ENCODE results near the gene XRCC1. TPM values are rescaled to one million over a fixed set of nuclear protein-coding genes. Genes with fewer than 3 reads are reported as not detected.
A peak's percentile ranks its signal among the peaks of the same experiment; 100 is the strongest.

The XRCC1 gene
- total and polyA plus RNA-seq, 2 donors from 2014 or later, result 19.3 to 24.5 TPM

- Histone ChIP-seq H3K9me3 (ENCODE audit: control insufficient read depth in 2 of 3, insufficient read depth in 1 of 3, low read length in 3 of 3) (no peaks in the 10 kb centered on the region), H3K27me3 (ENCODE audit: control insufficient read depth, insufficient read depth, low read length) (no peaks in the 10 kb centered on the region), H3K36me3 (ENCODE audit: control insufficient read depth in 2 of 3, insufficient read depth in 3 of 3, low read length in 3 of 3) (peaks cover 2 to 9% (median 4%) of the 10 kb centered on the region in 3 donors), H3K9ac (ENCODE audit: low read length in 3 of 3) (no peak overlapping the region), H3K4me3 (ENCODE audit: low read length in 3 of 3) (peak overlapping the region in 1 of 3 donors; percentile 90), H3K4me1 (ENCODE audit: control insufficient read depth in 2 of 3, insufficient read depth in 2 of 3, low read depth in 1 of 3, low read length in 3 of 3) (peaks cover 3 to 28% (median 22%) of the 10 kb centered on the region in 3 donors), H3K27ac (ENCODE audit: low read depth in 2 of 2, low read length in 2 of 2) (no peak overlapping the region)
- no peak for TF ChIP-seq CTCF (IDR thresholded peaks at IDR 0.05; ENCODE audit: borderline replicate concordance, extremely low read depth, insufficient read depth)
- intact Hi-C loops (cut with DNase I), result no loop called here
- FAIRE-seq (no peak), DNase-seq (no peak)
Measured at GRCh38 chr19:43598445-43599240, 23.3 kb upstream of the XRCC1 start.

- intact Hi-C loops (cut with DNase I), result no loop called here
- Histone ChIP-seq H3K9ac (ENCODE audit: low read length in 3 of 3) (peak overlapping the region in 1 of 3 donors; percentile 87), H3K36me3 (ENCODE audit: control insufficient read depth in 2 of 3, insufficient read depth in 3 of 3, low read length in 3 of 3) (peaks cover 2 to 13% (median 4%) of the 10 kb centered on the region in 3 donors), H3K4me3 (ENCODE audit: low read length in 3 of 3) (peak overlapping the region in 2 of 3 donors; percentile 90 to 95), H3K4me1 (ENCODE audit: control insufficient read depth in 2 of 3, insufficient read depth in 2 of 3, low read depth in 1 of 3, low read length in 3 of 3) (peaks cover 3 to 28% (median 23%) of the 10 kb centered on the region in 3 donors), H3K27me3 (ENCODE audit: control insufficient read depth, insufficient read depth, low read length) (no peaks in the 10 kb centered on the region), H3K27ac (ENCODE audit: low read depth in 2 of 2, low read length in 2 of 2) (no peak overlapping the region), H3K9me3 (ENCODE audit: control insufficient read depth in 2 of 3, insufficient read depth in 1 of 3, low read length in 3 of 3) (no peaks in the 10 kb centered on the region)
- DNase-seq, result no peak
- no peak for FAIRE-seq
- TF ChIP-seq CTCF (IDR thresholded peaks at IDR 0.05; ENCODE audit: borderline replicate concordance, extremely low read depth, insufficient read depth), result no peak
Measured at GRCh38 chr19:43597876-43598275, 22.5 kb upstream of the XRCC1 start.

GRCh38 chr19:43596842-43597461 is 21.6 kb upstream of the XRCC1 start:
- H3K27me3 ChIP-seq (ENCODE audit: control insufficient read depth, insufficient read depth, low read length), result no peaks in the 10 kb centered on the region
- H3K9me3 ChIP-seq (ENCODE audit: control insufficient read depth in 2 of 3, insufficient read depth in 1 of 3, low read length in 3 of 3), result no peaks in the 10 kb centered on the region
- FAIRE-seq, result no peak
- no peak for DNase-seq
- TF ChIP-seq CTCF (IDR thresholded peaks at IDR 0.05; ENCODE audit: borderline replicate concordance, extremely low read depth, insufficient read depth), result no peak
- peak overlapping the region; percentile 99 for H3K27ac ChIP-seq (ENCODE audit: low read depth in 2 of 2, low read length in 2 of 2)
- H3K4me1 ChIP-seq (ENCODE audit: control insufficient read depth in 2 of 3, insufficient read depth in 2 of 3, low read depth in 1 of 3, low read length in 3 of 3), result peaks cover 3 to 28% (median 23%) of the 10 kb centered on the region in 3 donors
- peaks cover 0 to 13% (median 6%) of the 10 kb centered on the region in 3 donors for H3K36me3 ChIP-seq (ENCODE audit: control insufficient read depth in 2 of 3, insufficient read depth in 3 of 3, low read length in 3 of 3)
- H3K4me3 ChIP-seq (ENCODE audit: low read length in 3 of 3), result peak overlapping the region; percentile 73 to 95 (median 90)
- H3K9ac ChIP-seq (ENCODE audit: low read length in 3 of 3), result peak overlapping the region; percentile 64 to 96 (median 87)
- intact Hi-C loops (cut with DNase I), result no loop called here

Measured in kidney (tissue), 14 donors.